GM21360 (cell line): ENCODE measurements around the gene VTN.

ENCODE experiments used
- ATAC-seq: cut with Tn5 transposase; IDR thresholded peaks from one replicate; pipeline ENCODE4 v1.9.1; 2021; ENCODE audit warnings: mild to moderate bottlenecking, moderate library complexity; ENCODE audit not compliant: unreplicated experiment

The VTN gene

GRCh38 chr17:28370744-28371103, 617 bp upstream of the VTN start:
- no peak for ATAC-seq

GRCh38 chr17:28369684-28370034, 448 bp downstream of the VTN start:
- no peak for ATAC-seq

DNA sequence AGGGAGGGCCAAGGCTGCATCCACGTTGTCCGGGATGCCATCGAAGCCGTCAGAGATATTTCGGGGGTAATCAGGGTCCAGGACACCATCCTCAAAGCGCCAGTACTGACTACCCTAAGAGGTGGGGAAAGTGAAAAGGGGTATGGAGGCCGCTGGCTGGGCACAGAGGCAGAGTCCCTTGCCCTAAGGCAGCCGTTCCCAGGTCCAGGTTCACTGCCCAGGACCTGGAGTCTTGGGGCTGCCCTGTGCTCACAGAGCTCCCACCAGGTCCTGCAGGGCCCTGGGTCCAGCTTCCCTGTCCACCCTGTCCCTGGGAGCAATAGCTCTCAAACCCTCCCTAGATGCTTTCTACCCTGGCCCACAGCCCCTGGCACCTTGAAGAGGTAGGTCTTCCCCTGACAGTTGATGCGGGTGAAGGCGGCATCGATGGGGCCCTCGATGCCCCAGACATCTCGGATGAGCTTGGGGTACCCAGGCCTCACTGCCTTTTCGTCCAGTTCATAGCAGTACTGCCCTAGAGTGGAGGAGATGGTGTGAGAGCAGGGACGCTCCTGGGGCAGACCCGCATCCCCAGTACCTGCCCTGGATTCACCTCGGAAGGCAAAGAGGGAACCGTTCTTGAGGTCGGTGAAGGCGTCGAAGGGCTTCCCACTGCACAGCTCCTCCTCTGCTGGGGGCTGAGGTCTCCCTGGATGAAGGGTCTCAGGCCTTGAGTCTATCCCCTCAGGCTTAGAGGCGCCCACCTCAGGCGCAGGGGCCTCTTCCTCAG, 1.0 kb downstream of the VTN start:
- no peak for ATAC-seq

GRCh38 chr17:28368306-28368831, 1.7 kb downstream of the VTN start:
- no peak for ATAC-seq

- ATAC-seq: no peak
Observed at GRCh38 chr17:28367641-28368305, 2.3 kb downstream of the VTN start.

GRCh38 chr17:28366605-28367004, 3.5 kb downstream of the VTN start:
- no peak for ATAC-seq

GRCh38 chr17:28365487-28365886, 4.6 kb downstream of the VTN start:
- ATAC-seq: no peak

DNA sequence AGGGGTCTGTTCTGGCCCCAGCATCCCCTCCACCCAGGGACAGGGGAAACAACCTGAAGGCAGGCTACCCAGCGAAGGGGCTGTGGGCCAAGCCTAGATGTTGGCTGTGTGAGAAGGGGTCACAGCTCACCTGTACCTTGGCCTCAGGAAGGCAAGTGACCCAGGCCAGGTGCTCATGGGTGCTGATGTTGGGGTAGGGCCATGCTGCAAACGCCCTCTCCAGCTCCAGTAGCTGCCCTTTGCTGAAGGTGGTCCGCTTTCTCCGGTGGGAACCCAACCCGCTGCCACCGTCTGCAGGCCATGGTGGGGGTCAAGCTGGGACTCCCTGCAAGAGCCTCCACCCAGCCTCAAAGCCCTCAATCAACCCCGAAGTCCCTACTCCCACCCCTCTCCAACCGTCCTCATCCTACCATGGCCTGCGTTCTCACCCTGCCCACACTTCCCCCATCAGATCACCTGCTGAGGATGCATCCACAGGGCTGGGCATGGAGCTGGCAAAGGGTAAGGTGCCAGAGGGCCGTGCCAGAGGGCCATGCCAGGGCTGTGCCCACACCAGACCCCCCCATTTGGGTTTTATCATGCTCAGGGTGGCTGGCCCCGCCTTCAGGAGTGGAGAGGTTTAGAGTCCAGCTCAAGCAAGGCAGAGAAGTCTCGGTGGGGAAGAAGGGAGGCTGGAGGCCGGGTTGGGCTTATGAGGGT, 5.3 kb downstream of the VTN start, which contains the start of gene SEBOX:
Gene SEBOX, minus strand, starts transcription at position 535 of the 699 bp plus-strand sequence. Its CDS starts 48 bp downstream, at position 487.
- no peak for ATAC-seq

DNA sequence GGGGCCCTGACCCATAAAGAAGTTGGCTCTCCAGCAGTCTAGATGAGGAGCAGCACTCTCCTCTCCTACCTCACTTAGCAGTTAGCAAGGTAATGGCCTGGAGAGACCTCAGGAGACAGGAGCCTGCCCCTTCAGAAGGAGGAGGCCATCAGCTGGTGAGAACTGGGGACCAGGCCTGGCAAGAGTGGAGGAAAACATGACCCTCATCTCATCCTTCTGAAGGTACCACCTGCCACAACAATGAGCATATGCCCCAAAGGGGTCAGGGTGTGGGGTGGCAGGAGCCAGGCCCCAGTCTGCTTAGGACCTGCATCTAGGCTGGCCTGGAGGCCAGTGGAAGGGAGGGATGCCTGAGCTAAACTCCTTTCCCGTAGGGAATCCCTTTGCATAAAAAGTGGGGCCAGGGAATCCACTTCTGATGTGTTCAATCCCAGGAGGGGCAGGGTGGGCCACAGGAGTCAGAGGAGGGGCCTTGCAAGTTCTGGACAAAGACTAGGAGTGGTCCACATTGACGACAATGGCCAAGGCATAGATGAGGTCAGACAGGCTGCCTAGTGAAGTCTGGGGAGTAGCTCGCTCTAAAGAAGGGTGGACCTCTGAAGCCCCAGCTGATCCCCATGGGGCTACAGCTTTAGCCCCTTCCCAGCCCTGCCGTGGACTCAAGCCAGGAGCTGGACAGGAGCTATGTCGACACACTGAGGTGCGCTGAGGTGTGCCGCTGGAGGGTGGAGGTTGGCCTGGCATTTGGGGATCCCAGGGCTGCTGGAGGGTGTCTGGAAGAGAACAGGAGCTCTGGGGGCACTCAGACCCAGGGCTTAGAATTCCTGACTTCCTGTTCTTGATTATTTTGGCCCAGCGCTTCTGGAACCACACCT, 6.1 kb downstream of the VTN start:
- ATAC-seq: no peak

DNA sequence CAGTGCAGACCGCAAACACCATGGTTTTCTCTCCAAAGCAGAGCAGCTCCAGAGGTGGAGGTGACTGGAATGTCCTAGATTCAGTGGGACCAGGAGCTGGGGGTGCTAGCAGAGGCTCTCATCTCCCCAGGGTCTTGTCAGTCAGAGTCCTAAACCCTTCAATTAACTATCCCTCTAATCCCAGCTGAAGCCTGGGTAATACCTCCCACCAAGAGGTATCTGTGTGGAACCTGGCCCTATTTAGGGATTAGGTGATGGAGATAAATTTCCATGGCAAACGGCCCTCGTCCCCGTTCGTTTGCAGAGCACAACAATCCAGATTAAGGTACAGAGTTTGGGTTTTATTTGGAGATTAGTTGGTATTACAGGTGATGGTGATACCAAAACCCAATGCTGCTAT, 6.9 kb downstream of the VTN start:
- ATAC-seq: no peak

DNA sequence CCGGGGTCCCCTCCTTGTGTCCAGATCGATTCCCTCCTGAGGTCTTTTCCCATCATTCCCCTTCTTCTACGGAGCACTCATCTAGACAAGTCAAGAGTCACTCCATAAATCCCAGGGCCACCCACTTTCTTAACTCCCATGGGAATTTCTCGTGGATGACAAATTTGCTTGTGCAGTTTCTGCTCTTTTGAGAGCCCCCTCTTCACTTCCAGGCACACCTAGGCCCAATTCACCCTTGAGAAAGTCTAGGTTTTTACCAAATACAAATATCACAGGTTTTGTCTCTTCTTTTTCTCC, 12.3 kb downstream of the VTN start:
- peak; percentile 4 for ATAC-seq

DNA sequence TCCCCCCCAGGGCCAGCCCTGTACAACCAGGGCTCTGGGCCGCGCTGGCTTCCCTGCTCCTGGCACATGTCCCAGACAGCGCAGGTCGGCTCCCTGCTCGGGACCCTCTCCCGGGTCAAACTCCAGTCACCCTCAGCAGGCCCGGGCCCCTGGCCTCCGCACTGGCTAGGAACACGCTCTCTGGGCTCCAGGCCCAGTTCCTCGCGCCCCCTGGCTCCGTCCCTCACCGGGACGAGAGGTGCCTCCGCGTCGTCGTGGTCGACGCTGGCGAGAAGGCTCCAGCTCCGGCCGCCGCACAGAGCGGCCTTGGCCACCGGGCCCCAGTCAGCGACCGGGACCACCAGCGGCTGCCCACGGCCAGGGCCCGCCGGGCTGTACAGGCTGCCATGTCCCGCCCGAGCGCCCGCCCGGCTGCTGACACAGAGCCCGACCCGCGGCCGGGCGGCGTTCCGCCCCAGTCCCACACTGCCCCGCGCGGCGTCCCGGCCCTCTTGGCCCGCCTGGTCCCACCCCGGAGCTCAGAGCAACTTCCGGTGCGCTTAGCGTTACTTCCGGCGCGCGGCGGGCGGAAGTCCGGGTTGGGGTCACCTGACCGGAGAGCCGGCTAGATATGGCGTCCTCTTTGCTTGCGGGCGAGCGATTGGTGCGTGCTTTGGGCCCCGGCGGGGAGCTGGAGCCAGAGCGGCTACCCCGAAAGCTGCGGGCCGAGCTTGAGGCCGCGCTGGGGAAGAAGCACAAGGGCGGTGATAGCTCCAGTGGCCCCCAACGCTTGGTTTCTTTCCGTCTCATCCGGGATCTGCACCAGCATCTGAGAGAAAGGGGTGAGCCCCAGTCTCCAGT, 12.8 kb downstream of the VTN start, which contains the start of gene POLDIP2:
Gene POLDIP2, minus strand, starts transcription at position 467 of the 840 bp plus-strand sequence. Its CDS starts 79 bp downstream, at position 388.
- peak; percentile 82 for ATAC-seq

DNA sequence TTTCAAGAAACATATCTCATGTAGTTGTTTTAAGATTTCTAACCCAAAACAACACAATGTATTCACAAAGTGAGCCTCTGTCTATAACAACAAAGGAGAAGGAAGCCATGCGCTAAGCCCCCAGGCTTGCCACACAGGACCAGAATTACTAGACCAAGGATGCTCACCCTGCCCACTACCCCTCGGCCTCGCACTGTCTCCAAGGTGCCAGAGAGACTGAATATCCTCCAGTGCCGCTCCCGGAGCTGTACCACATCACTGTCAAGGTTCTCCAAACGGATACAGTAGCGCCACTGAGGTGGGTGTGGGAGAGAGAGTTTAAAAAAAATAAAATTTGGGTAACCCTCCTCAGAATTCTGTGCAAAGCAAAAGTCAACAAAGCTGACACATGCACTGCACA, 19.8 kb downstream of the VTN start:
- ATAC-seq: no peak

DNA sequence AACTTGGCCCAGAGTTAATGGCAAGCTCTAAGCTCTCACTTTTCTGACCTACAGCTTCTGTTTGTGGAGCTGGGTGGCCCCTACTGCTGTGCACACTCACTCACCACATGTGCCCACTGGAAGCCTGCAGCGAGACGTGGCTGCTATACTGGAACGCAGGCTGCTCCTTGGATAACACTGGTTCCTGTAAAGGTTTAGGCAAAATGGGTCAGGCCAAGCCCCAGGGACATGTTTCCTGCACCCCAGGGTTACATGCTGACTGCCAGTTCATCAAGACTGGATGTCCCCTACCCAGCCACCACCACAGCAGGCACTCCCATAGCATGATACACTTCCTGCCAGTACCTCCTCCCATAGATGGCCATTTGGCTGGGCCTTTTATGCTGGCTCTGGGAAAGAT, 21.1 kb downstream of the VTN start:
- no peak for ATAC-seq

- no peak for ATAC-seq
Observed at GRCh38 chr17:28347261-28347891, 22.7 kb downstream of the VTN start.

DNA sequence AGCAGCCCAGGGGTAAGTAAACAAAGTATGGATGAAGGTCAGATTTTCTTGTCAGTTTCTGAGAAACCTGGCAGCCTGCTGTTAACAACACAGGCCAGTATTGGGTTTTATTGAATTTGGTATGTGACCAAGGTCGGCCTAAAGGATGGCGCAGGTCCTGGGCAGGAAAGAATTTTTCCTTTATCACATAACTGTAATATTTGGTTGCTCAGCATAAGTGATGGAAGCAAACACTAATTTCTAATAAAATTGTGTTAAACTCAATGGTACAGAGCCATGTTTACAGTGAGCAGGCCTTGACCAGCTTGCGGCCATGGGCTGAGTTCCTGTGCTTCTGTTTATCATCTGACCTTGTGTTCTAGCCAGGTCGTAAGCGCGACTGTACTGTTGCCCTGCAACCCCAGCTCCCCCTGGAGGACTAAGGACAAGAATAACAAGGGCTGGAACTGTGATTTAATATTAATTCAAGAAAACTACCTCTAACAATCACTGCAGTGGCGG, 23.3 kb downstream of the VTN start:
- no peak for ATAC-seq

DNA sequence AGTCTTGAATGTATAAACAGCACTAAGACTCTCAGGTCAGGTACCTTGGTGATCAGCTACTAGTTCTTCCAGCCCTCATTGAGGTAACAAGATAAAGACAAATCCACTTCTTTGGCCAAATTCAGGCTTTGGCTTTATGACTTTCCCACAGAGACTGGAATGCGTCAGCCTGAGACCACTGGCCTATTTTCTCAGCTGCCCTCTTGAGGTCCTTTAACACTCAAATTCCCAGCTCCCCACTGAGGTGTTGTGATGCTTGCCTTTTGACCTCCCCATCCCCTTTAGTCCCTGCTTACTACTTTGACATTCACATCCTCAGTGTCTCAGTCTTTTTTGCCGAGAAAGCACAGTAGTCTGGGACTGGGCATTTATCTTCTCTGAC, 23.9 kb downstream of the VTN start:
- no peak for ATAC-seq

- ATAC-seq: no peak
Observed at GRCh38 chr17:28345419-28346198, 24.5 kb downstream of the VTN start.
